Hypothalamus (tissue), 51 donors: ENCODE data around the gene ADAMTS2.

Experiments used
- DNase-seq, 51 donors: peaks; one replicate each; lab custom pipeline; 2025; lab: John Stamatoyannopoulos, UW

The ADAMTS2 gene

DNA sequence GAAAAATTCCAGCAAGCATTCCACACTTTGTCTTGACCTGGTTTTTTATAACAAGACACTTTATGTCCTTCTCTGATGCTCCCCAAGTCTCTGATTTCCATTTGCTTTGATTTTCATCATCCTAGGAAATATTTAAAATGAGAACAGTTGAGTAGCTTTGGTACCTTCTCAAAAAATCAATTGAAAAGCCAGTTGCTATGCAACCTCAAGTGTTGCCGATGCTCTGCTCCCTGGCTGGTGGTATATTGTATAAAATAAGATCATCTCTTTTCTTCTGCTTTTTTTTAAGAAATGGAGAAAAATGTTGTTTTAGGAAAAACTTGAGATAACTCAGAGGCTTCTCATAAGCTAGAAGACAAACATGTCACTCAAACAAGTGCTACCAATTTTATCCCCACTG lies 175.4 kb downstream of the ADAMTS2 start:
- DNase-seq, result no peak

DNA sequence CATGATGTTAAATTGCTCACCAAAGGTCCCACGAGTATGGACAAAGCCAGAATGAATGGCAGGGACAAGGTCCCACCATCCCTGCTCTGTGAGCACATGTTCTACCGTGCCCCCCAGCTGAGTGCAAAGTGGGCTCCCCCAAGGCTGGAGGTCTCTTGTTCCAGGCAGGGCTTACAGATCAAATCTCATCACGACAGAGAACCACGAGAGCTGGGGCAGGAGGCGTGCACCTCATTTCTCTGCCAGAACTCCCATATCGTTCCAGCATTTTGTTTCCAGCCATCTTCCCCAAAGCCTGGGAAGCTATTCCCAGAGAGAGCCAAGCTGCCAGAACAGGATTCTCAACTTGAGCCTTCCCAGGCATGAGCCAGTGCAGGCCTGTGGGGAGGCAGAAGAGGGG lies 176.6 kb downstream of the ADAMTS2 start:
- no peak for DNase-seq

DNA sequence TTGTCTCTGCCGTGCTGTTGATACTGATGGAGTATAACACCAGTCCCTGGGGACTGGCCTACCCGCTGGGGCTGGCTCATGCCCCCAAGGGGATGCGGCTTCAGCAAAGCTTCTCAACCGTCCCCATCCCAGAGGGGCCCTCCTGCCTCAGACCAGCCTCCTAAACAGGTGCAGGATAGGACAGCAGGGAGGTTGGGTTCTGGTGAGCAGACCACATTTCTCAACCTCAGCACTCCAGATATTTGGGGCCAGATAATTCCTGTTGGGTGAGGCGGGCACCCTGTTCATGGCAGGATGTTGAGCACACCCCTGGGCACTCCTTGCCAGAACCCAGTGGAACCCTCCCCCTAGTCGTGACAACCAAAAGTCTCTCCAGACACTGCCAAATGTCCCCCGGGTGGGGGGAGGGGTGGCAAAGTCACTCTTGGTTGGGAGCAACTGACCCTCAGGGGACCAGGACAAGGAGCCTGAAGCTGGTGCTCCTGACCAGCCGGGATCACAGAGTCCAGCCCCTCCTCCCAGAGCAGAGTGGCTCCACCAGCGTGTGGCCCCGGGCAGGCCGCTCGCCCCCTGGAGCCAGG lies 177.3 kb downstream of the ADAMTS2 start:
- DNase-seq, result no peak

DNA sequence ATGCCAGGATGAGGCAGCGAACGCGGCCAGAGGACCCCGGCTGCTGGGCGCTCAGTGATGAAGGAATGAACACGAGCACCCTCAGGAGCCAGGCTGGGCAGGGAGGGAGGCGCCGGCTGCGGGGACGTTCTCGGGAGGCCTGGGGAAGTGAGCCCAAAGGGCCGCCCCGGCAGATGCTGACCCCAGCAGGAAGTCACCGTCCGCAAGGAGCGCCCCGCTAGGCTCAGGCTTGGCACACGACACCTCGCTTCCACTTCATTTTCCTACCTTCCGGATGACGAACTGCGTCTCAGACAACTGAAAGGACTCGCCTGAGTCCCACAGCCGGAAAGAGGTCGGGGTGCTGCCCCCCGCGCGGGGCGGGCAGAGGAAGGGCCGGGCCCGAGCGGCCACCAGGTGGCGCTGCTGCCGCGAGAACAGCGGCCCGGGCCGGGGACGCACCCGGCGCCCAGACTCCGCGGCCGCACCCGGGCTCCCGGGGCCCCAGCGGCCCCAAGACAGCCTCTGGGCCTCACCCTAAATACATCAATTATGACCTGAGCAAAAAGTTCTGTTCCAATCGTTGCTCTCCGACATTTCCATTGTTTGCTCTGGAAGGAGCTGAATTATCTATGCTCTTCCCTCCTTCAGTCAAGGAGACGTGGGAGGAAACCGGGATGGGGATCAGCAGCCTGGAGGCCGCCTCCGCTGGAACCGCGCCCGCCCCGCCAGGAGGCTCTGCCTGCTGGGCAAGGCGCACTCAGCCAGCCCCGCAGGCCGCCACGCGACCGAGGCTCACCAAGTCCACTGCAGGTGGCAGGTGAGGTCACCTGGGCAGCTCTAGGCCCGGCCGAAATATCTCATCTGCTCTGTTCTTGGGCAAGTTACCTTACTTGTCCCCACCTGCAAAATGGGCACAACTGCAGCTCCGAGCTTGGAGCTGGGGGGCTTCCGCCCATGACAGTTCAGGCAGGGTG lies 178.1 kb downstream of the ADAMTS2 start:
- DNase-seq, result peak in 29 of 51 donors; percentile 7 to 79 (median 26)

DNA sequence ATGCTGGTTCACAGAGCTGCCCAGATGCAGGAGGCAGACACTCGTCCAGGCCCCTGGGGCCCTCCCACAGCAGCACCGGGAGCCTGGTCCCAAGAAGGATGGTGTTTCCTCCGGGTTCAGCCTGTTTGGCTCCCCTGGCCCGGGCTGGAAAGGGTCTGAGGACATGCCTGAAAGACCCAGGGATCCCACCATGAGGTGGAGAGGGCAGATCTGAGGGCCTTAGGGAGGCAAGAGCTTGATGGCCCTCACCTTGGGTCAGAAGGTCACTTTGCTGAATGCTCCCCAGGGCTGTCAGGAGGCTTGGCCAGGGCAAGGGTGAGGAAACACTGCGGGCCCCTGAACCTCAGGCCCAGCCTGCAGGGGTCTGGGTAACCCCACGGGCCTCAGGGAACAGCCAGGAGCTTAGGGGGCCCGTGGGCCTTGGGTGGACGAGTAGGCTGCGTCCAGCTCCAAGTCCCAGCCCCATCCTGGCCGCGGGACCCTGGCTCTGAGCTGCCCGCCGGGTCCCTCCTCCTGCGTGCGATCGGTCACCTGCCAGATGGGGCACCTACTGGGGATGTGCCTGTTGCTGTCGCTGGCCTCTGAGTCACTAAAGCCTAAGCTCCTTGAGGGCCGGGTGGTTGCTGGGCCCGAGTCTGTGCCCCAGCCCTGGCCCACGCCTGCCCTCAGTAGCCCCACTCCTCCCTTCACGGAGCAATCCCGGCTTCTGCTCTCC lies 178.9 kb downstream of the ADAMTS2 start:
- no peak for DNase-seq

DNA sequence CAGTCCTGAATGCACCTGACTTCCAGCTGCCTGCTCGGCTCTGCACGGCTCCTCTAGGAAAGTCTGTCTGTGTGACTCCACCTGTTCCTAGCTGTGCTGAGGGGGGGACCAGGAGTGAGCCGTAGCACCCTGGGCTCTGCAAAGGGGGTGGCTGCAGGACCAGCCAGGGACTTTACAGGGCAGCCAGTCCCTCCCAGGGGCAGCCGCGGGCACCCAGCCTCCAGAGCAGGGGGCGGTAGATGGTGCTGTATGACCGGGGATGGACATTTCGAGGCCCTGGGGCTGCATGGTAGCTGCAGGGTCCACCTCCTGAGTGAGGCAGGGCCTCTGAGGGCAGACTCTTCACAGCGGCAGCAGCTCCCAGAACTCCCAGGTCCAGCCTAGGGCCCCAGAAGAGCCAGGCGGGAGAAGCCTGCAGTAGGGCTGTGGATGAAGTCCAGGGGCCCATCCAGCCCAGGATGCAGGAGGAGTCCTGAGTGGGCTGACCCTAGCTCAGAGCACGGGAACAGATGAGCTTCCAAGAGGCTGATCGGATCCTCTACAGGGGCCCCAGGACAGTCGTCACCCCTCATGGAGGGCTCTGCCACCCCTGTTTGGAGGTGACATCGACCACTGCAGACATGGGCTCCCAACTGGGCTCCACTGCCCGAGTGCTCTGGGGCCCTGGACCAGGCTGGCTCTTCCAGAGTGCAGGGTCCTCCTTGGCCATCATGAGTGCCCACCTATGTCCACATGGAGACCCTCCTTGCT lies 179.7 kb downstream of the ADAMTS2 start:
- DNase-seq, result no peak

DNA sequence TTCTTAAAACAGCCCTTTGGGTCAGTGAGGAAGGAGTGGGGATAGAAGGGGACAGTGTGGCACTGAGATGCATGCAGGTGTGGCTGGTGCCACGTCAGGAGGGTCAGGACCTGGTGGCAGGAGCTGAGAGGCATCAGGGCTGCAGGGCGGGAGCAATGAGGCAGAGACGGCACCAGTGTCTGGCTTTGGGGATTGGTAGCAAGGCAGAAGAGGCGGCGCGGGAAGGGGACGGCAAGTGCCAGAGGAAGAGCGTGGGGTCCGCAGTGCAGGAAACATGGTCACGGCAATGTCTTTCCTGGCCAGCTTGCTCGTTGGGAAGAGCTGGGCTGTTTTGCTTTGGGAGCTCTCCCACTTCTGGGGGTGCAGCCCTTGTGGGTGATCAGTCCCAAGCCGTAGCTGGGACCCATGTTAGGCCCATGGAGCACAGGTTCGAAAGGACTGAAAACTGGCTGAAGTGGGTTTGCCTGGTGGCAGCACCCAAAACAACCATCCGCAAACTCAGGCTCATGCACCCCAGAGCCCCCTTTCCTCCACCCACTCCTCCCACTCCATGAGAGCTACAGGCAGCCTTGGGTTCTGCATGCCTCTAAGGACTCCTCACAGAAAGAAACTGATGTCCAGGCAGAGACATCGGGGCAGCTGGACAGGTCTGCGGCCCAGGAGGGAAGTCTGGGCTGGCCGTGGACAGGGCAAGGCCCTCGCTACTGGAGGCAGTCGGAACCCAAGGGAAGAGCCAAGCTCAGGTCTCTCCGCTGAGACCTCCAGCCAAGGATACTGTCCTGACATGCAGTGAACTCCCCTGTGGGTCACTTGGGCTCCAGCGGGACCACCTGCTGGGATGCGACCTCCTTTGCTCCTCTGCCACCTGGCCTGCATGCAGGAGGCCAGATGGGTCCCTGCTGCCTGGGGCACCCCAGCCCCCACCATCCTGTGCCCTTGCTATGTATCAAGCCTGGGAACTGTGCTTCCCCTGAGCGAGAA lies 180.6 kb downstream of the ADAMTS2 start:
- no peak for DNase-seq

DNA sequence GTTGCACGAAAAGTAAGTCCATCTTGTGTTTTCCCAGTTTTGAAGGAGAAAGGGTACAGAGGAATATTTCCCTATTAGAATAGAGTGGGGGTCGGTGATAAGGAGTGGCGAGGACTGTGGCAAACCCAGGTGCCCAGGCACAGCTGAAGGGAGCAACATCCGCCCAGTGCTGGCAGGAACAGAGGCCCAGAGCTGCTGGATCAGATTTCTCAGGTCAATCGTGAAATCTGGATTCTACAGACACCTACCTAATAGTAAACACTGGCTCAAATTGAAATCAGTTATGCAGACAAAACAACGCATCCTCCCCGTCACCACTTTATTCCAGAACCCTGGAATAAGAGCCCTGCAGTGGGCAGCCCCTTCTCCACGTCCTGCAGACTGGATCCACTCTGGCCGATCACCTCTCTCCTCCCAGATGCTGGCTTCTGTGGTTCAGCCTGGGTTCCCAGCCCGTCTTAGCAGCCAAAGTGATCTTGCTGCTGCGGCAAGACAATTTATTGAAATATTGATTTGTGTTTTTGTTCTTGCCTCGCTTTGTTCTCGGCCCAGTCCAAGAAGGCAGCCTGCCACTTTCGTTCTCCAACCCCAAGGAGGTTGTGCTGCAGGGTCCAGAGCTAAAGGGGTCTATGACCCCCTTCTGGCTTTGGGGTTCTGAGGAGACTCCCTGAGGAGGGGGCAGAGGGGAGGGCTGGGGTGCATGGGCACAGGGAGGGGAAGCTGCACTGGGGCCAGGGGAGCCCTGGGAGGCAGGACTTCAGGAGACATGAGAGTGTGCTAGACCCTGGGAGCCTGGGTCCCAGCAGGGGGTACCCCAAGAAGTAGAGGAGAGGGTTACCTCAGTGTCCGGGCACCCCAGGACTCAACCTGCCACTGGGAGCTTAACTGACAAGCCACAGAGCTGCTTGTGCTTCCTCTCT lies 181.8 kb downstream of the ADAMTS2 start:
- DNase-seq, result no peak

- DNase-seq, result no peak
Observed at GRCh38 chr5:179162351-179163235, 182.7 kb downstream of the ADAMTS2 start.

DNA sequence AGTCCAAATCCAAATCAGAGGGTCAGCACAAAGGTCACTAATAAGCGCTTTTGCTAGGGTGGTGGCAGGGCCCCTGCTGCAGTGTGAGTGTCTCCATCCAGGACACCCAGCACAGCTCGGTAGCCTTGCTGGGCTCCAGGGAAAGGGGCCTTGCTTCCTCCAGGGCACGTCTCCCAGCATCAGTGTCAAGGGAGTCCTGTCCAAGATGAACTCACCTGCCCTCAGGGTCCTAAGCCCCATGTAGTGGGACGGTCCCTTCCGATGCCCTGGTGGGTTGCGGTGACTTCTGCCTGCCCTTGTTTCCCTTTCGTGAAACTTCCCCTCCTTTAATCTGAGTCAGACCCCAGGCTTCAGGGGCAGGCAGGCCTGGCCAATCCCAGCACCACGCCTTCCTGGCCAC lies 183.4 kb downstream of the ADAMTS2 start:
- no peak for DNase-seq

DNA sequence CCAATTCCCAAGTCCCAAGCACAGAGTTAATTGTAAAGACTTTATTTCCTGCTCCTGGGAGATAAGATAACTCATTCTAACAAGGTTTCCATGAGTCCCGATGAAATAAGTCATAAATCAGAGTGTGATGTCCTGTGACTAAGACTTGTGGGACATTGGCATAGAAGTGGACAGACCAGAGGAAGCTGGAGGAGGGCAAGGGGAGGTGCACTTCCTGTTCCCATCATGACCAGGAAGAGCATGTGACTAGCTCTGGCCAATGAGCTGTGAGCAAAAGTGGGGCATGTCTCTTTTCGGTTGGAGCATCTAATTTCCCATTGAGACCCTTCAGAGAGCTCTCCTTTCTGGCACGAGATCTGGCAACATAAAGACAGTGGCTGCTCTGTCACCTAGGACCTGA lies 184.7 kb downstream of the ADAMTS2 start:
- no peak for DNase-seq

- no peak for DNase-seq
Observed at GRCh38 chr5:179158556-179158955, 186.7 kb downstream of the ADAMTS2 start.

DNA sequence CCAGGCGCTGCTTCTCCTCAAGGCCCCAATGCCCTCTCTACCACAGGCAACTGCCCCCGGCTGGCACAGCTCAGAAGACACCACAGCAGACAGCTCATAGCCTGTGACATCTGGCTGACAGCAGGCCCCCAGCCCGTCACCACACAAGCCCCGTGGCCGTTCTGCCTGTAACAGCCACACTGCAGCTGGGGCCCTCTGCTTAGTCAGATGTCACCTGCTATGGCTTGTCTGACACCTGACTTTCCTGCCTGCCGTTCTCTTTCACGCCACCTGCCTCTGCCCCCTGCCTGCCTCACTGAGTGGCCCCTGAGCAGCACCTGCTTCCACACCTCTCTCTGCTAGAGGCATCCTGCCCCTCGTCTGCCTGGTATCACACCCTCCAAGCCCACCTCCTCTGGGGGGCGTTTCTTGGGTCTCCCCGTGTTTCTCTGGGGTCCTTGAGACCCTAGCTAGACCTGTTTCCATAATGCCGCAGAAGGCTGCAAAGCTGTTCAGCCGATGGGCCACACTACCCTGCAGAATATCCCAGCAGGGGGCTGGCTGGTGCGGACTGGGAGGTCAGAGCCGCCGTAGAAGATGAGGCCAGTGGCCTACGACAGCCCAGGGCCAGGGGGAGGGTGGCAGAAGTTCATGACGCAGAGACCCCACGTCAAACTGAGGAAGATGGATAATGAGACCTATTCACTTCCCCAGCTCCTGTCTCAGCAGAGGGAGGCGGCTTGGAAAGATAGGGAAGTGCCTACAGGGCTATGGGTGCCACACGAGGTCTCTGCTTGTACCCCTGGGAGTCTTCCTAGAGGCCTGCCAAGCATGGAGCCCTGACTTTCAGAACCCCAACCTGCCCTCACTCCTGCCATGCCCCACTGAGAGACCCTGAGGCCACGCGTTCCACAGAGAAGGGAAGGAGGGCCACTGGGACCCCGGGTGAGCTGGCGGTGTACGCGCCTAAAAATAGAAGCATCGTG lies 190.0 kb downstream of the ADAMTS2 start:
- no peak for DNase-seq

DNA sequence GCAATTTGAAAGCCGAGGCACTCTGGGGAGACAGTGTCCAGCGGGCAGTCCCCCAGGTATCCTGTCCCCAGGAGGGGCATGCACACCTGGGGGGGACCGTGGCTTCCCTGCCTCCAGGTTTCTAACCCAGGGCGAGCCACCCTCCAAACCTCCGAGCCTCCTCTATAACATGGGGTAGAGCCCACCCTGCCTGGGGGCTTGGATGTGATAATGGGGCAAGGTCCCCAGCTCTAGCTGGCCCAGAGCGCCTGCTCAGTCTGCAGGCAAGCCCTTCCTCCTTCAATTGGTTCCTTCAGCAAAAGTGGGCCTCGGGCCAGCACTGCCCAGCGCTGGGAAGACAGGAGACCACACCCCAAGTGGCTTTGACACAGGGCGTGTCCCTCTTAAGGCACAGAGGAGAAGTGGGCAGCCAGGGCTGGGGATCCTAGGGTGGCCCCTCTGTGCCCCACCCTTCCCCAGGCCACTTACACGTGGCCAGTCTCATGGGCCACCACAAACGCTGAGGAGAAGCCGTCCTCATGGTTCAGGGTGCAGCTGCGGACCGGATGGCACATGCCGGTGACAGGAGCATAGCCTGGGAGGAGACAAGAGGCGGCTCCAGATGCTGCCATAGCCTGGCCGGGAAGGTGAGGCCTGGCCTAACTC lies 190.8 kb downstream of the ADAMTS2 start:
- DNase-seq, result no peak

- no peak for DNase-seq
Observed at GRCh38 chr5:179153921-179154345, 191.3 kb downstream of the ADAMTS2 start.
